Esophagus squamous epithelium (tissue), 4 donors: ENCODE data around the gene CD300LG.

Experiments
- POLR2A ChIP-seq, 4 donors: fragments of 450-650 bp; IDR thresholded peaks; one replicate each; pipeline ENCODE4 v1.6.1; 2017; ENCODE audit warnings: antibody characterized with exemption in 4 of 4, mild to moderate bottlenecking in 4 of 4, moderate library complexity in 3 of 4
- TF ChIP-seq, protein P1 (sequence below), 6 experiments: fragments of 450-650 bp in 4 of 6; fragments of 200-600 bp in 2 of 6; sonication (generic) in 2 of 6; IDR thresholded peaks; one replicate each; pipeline ENCODE4 v1.5.1; 2016 to 2019; ENCODE audit warnings: antibody characterized with exemption in 6 of 6, mild to moderate bottlenecking in 4 of 6, moderate library complexity in 4 of 6

DNA sequence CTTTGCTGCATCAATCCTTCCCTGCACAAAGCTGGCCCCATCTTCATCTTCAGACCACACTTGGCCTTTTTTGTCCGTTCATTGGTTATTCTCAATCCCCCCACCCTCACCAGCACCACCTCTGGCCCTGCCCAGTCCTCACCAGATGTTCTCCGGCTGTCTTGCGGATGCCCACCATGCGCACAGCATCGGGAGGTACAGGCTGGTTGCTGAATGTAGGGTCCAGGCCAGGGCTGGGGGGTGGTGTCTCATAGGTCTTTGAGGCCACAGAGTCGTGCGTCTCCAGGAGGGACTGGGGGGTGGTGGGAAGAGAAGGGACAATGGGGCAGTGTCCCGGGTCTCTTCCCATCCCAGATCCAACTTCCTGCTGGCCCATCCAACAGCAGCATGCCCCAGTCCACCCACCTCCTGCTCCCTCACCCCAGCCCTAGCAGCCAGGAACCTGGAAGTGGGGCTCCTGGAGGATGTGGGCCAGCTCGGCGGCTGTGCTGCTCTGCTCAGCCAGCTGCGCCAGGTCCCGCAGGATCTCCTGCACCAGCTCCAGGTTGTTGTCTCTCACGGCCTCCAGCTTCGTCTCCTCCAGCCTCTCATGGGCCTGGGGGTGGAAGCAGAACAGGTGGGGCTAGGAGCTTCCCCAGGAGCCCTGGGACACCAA lies 35.9 kb downstream of the CD300LG start:
- TF ChIP-seq, protein P1, sequence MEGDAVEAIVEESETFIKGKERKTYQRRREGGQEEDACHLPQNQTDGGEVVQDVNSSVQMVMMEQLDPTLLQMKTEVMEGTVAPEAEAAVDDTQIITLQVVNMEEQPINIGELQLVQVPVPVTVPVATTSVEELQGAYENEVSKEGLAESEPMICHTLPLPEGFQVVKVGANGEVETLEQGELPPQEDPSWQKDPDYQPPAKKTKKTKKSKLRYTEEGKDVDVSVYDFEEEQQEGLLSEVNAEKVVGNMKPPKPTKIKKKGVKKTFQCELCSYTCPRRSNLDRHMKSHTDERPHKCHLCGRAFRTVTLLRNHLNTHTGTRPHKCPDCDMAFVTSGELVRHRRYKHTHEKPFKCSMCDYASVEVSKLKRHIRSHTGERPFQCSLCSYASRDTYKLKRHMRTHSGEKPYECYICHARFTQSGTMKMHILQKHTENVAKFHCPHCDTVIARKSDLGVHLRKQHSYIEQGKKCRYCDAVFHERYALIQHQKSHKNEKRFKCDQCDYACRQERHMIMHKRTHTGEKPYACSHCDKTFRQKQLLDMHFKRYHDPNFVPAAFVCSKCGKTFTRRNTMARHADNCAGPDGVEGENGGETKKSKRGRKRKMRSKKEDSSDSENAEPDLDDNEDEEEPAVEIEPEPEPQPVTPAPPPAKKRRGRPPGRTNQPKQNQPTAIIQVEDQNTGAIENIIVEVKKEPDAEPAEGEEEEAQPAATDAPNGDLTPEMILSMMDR (IDR thresholded peaks at IDR 0.05): no peak
- TF ChIP-seq POLR2A (IDR thresholded peaks at IDR 0.05): no peak
